Esophagus squamous epithelium (tissue), 5 donors: ENCODE results near the gene ARL5A. TPM values are rescaled to one million over a fixed set of nuclear protein-coding genes. Genes with fewer than 3 reads are reported as not detected.

Experiments used
- DNase-seq: peaks from one replicate; lab custom pipeline; 2025; lab: John Stamatoyannopoulos, UW
- H3K27ac ChIP-seq, 4 donors: fragments of 200-600 bp; sonication (generic); one replicate each; pipeline ENCODE4 v1.5.1; 2016 to 2019; ENCODE audit warnings: mild to moderate bottlenecking in 1 of 4
- H3K27me3 ChIP-seq, 4 donors: fragments of 200-600 bp; sonication (generic); 1 replicate in 3 of 4; 2 replicates in 1 of 4; pipeline versions ENCODE4 v1.5.1 to v1.6.0; 2017 to 2021; ENCODE audit warnings: antibody characterized with exemption in 1 of 4
- H3K36me3 ChIP-seq, 3 donors: fragments of 200-600 bp; sonication (generic); one replicate each; pipeline ENCODE4 v1.5.1; 2016 to 2019
- H3K4me1 ChIP-seq, 3 donors: fragments of 200-600 bp; sonication (generic); one replicate each; pipeline ENCODE4 v1.5.1; 2017 to 2019
- H3K4me3 ChIP-seq, 4 donors: fragments of 200-600 bp; sonication (generic); 1 replicate in 3 of 4; 2 replicates in 1 of 4; pipeline ENCODE4 v1.5.1; 2016 to 2019; ENCODE audit warnings: mild to moderate bottlenecking in 2 of 4, moderate library complexity in 1 of 4
- H3K9me3 ChIP-seq, 3 donors: fragments of 200-600 bp; sonication (generic); one replicate each; pipeline ENCODE4 v1.5.1; 2016 to 2019
- POLR2A ChIP-seq, 4 donors: fragments of 450-650 bp; IDR thresholded peaks; one replicate each; pipeline ENCODE4 v1.6.1; 2017; ENCODE audit warnings: antibody characterized with exemption in 4 of 4, mild to moderate bottlenecking in 4 of 4, moderate library complexity in 3 of 4
- WGBS, 2 donors: methylation state at CpG; one replicate each; pipeline ENCODE4 v1.1.5; 2018; 5-methylcytosine and 5-hydroxymethylcytosine counted together
- intact Hi-C: fragments of 100-400 bp; cut with DNase I; formaldehyde crosslinking; loops from one replicate; pipeline ENCODE4 v1.15.0; 2022
- total RNA-seq, 4 donors: library from RNA; depleted of rRNA; stranded (reverse); fragments of >200 nt; gene quantifications; one replicate each; pipeline ENCODE4 v1.1.0, GENCODE V29; 2016
- TF ChIP-seq, protein P1 (sequence below), 6 experiments: fragments of 450-650 bp in 4 of 6; fragments of 200-600 bp in 2 of 6; sonication (generic) in 2 of 6; IDR thresholded peaks; one replicate each; pipeline ENCODE4 v1.5.1; 2016 to 2019; ENCODE audit warnings: antibody characterized with exemption in 6 of 6, mild to moderate bottlenecking in 4 of 6, moderate library complexity in 4 of 6
- donor health status: DM: yes; HTN: yes; CAD: no.

ARL5A gene
- total RNA-seq, 4 donors from 2014 or later: 41.8 to 81.5 (median 47.2) TPM

DNA sequence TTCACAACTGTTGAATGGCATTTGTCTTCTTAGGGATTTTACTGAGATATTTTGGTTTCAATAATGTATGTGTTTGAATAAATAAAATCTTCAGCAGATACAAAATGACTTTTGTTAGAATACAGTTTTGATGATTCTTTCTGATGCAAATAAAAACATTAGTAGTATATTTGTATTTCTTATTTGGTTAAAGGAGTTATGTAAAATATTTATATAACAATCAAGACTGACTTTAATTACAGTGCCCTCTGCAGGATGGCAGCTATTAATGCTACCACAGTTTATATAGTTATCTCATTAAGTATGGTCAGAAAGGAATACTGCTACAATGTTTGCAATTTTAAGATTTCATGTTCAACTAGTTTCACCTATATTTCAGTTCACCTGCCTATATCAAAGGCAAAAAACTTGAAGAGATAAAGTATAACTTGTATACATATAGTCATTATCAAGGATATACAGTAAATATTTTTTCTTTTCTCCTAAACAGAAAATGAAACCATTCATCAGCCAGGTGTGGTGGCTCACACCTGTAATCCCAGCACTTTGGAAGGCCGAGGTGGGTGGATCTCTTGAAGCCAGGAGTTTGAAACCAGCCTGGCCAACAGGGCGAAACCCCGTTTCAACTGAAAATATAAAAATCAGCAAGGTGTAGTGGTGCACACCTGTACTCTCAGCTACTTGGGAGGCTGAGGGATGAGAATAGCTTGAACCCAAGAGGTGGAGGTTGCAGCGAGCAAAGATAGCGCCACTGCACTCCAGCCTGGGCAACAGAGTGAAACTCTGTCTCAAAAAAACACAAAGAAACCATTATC, 19.8 kb downstream of the ARL5A start:
- Histone ChIP-seq H3K27ac (no peak overlapping the region), H3K36me3 (peaks cover 0 to 85% (median 0%) of the 10 kb centered on the region in 3 donors), H3K9me3 (no peaks in the 10 kb centered on the region), H3K27me3 (no peaks in the 10 kb centered on the region), H3K4me3 (no peak overlapping the region), H3K4me1 (peaks cover 0 to 6% (median 0%) of the 10 kb centered on the region in 3 donors)
- TF ChIP-seq POLR2A (IDR thresholded peaks at IDR 0.05): no peak
- TF ChIP-seq, protein P1, sequence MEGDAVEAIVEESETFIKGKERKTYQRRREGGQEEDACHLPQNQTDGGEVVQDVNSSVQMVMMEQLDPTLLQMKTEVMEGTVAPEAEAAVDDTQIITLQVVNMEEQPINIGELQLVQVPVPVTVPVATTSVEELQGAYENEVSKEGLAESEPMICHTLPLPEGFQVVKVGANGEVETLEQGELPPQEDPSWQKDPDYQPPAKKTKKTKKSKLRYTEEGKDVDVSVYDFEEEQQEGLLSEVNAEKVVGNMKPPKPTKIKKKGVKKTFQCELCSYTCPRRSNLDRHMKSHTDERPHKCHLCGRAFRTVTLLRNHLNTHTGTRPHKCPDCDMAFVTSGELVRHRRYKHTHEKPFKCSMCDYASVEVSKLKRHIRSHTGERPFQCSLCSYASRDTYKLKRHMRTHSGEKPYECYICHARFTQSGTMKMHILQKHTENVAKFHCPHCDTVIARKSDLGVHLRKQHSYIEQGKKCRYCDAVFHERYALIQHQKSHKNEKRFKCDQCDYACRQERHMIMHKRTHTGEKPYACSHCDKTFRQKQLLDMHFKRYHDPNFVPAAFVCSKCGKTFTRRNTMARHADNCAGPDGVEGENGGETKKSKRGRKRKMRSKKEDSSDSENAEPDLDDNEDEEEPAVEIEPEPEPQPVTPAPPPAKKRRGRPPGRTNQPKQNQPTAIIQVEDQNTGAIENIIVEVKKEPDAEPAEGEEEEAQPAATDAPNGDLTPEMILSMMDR (IDR thresholded peaks at IDR 0.05): peak in 5 of 6 experiments; percentile 36 to 72 (median 40)
- no peak for DNase-seq
- 80% methylated on average over 5 of the region's 5 CpGs for WGBS, 2 donors
- intact Hi-C loops: no loop called here

DNA sequence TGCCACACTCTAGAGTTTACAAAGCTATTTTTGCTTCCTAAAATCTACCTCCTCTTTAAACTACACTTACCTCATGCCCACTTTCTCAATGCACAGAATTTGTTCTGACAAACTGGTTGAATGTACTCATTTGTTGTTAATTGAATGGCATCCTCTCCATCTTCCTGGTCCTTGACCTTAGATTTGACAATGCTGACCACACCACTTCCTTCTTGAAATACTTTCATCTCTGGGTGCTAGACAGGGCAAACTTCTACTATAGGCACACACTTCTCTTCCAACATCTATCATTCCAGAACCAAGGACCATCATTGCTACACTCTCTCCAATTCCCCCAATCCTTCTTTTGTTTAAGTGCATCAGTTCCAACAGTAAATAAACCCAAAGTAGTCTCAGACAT, 22.3 kb downstream of the ARL5A start:
- no peak for TF ChIP-seq POLR2A (IDR thresholded peaks at IDR 0.05)
- TF ChIP-seq, protein P1 (IDR thresholded peaks at IDR 0.05): no peak
- intact Hi-C loops: no loop called here
- no peak for DNase-seq
- Histone ChIP-seq H3K36me3 (peaks cover 0 to 82% (median 0%) of the 10 kb centered on the region in 3 donors), H3K4me1 (peaks cover 0 to 6% (median 0%) of the 10 kb centered on the region in 3 donors), H3K27ac (no peak overlapping the region), H3K27me3 (no peaks in the 10 kb centered on the region), H3K9me3 (no peaks in the 10 kb centered on the region), H3K4me3 (no peak overlapping the region)

DNA sequence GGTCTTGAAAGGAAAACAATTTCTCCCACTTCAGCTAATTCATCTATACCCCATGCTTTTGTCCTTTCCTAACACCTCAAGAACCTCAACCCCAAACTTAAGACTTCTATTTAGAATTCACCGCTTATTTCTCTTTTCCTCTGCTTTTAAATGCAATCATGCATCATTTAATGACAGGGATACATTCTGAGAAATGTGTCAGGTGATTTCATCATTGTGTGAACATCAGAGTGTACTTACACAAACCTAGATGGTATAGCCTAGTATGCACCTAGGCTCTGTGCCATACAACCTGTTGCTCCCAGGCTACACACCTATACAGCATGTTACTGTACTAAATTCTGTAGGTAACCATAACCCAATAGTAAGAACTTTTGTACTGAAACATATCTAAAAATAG, 22.9 kb downstream of the ARL5A start:
- intact Hi-C loops: no loop called here
- H3K9me3 ChIP-seq: no peaks in the 10 kb centered on the region
- peaks cover 0 to 6% (median 0%) of the 10 kb centered on the region in 3 donors for H3K4me1 ChIP-seq
- no peak overlapping the region for H3K27ac ChIP-seq
- no peak for TF ChIP-seq POLR2A (IDR thresholded peaks at IDR 0.05)
- TF ChIP-seq, protein P1 (IDR thresholded peaks at IDR 0.05): no peak
- no peak overlapping the region for H3K4me3 ChIP-seq
- no peaks in the 10 kb centered on the region for H3K27me3 ChIP-seq
- peaks cover 0 to 77% (median 0%) of the 10 kb centered on the region in 3 donors for H3K36me3 ChIP-seq
- 88 to 100% methylated on average over 1 of the region's 1 CpG for WGBS, 2 donors
- no peak for DNase-seq

DNA sequence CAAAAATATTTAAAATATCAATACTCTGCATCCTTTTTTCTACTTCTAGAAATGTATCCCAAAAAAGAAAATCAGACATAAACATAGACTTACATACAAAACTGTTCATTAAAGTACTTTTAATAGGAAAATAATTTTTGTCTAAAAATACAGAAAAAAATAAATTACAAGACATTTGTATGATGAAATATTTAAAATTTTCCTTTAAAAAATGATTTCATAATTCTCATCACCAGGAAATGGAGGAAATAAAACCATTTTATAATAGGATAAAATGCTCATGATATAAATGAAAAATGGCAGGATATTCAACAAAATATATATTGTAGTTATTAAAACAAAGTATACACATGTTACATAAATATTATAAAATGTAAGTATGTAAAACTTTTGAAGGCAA, 24.4 kb downstream of the ARL5A start:
- TF ChIP-seq POLR2A (IDR thresholded peaks at IDR 0.05): no peak
- TF ChIP-seq, protein P1 (IDR thresholded peaks at IDR 0.05): no peak
- Histone ChIP-seq H3K36me3 (peaks cover 0 to 70% (median 0%) of the 10 kb centered on the region in 3 donors), H3K27me3 (no peaks in the 10 kb centered on the region), H3K4me1 (peaks cover 0 to 5% (median 0%) of the 10 kb centered on the region in 3 donors), H3K4me3 (no peak overlapping the region), H3K27ac (no peak overlapping the region), H3K9me3 (no peaks in the 10 kb centered on the region)
- no peak for DNase-seq
- intact Hi-C loops: no loop called here

DNA sequence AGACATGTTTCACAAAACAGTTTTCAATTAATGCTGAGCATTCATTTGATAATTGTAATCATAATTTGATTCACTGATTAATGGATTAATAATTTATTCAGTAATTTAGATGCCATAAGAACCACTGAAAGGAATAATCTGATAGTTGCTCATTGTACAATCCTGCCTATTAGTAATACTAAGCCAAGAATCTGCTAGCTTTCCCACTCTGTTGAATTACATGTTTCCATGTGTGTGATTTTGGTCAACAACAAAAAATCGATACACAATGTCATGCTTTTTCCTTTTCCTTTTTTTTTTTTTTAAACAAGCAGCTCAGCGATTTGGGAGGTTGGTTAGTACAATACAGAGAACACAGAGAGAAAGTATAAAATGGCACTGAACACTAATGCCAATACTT, 25.9 kb downstream of the ARL5A start:
- peaks cover 0 to 68% (median 0%) of the 10 kb centered on the region in 3 donors for H3K36me3 ChIP-seq
- H3K4me1 ChIP-seq: no peaks in the 10 kb centered on the region
- TF ChIP-seq, protein P1 (IDR thresholded peaks at IDR 0.05): no peak
- TF ChIP-seq POLR2A (IDR thresholded peaks at IDR 0.05): no peak
- no peak overlapping the region for H3K27ac ChIP-seq
- 86 to 94% methylated on average over 2 of the region's 2 CpGs for WGBS, 2 donors
- H3K9me3 ChIP-seq: no peaks in the 10 kb centered on the region
- DNase-seq: no peak
- intact Hi-C loops: no loop called here
- H3K27me3 ChIP-seq: no peaks in the 10 kb centered on the region
- no peak overlapping the region for H3K4me3 ChIP-seq
